Adrenal gland (tissue), 12 donors: ENCODE results near the gene OAT. TPM values are rescaled to one million over a fixed set of nuclear protein-coding genes. Genes with fewer than 3 reads are reported as not detected.

Source experiments
- DNase-seq, 7 donors: peaks; one replicate each; pipeline ENCODE4 v3.0.0-alpha.2; 2019 to 2020
- H3K27ac ChIP-seq, 5 donors: fragments of 200-600 bp; sonication (generic) in 4 of 5; 1 replicate in 3 of 5; 2 replicates in 2 of 5; pipeline versions ENCODE4 v1.5.1 to v1.8.0; 2016 to 2020; ENCODE audit warnings: mild to moderate bottlenecking in 1 of 5
- H3K27me3 ChIP-seq: fragments of 200-600 bp; 2 replicates; pipeline ENCODE4 v1.8.0; 2021
- H3K36me3 ChIP-seq, 2 donors: fragments of 200-600 bp; replicated peaks in 1 of 2; 1 replicate in 1 of 2; 2 replicates in 1 of 2; pipeline versions ENCODE4 v1.5.1 to v1.8.0; 2018 to 2022
- H3K4me1 ChIP-seq, 2 donors: fragments of 200-600 bp; replicated peaks in 1 of 2; 1 replicate in 1 of 2; 2 replicates in 1 of 2; pipeline versions ENCODE4 v1.5.1 to v1.8.0; 2018 to 2021
- H3K4me3 ChIP-seq, 4 donors: fragments of 200-600 bp; sonication (generic) in 3 of 4; one replicate each; pipeline ENCODE4 v1.5.1; 2016 to 2018
- H3K9me3 ChIP-seq, 3 donors: fragments of 200-600 bp; sonication (generic) in 1 of 3; replicated peaks in 1 of 3; 1 replicate in 2 of 3; 2 replicates in 1 of 3; pipeline versions ENCODE4 v1.5.1 to v1.8.0; 2016 to 2021
- CTCF ChIP-seq, 6 experiments: fragments of 450-650 bp in 4 of 6; fragments of 200-600 bp in 2 of 6; sonication (generic) in 1 of 6; IDR thresholded peaks; 1 replicate in 5 of 6; 2 replicates in 1 of 6; pipeline versions ENCODE4 v1.5.1 to v1.8.0; 2016 to 2021; ENCODE audit warnings: antibody characterized with exemption in 6 of 6, mild to moderate bottlenecking in 2 of 6, moderate library complexity in 1 of 6
- POLR2A ChIP-seq, 2 donors: fragments of 450-650 bp; IDR thresholded peaks; one replicate each; pipeline ENCODE4 v1.6.1; 2017; ENCODE audit warnings: antibody characterized with exemption in 2 of 2, mild to moderate bottlenecking in 2 of 2, moderate library complexity in 1 of 2
- WGBS, 4 donors: extraction: QIAGEN DNeasy Blood & Tissue Kit in 2 of 4; methylation state at CpG; one replicate each; pipeline versions ENCODE4 v1.1.5 to v1.1.7; 2013 to 2017; 5-methylcytosine and 5-hydroxymethylcytosine counted together
- intact Hi-C, 2 donors: fragments of 100-400 bp; cut with DNase I; formaldehyde crosslinking; loops; one replicate each; pipeline versions ENCODE4 v1.14.1 to v1.15.0; 2022 to 2023
- polyA plus RNA-seq, 3 donors: library from polyadenylated mRNA; stranded (reverse); fragments of 200-250 nt in 2 of 3; fragments of 350-450 nt in 1 of 3; fragmentation: Illumina TruSeq in 1 of 3; extraction: RNeasy Lipid Tissue Mini Kit (QIAGEN cat#74804) in 1 of 3; gene quantifications; one replicate each; pipeline ENCODE4 v1.2.3, GENCODE V29; 2013 to 2014
- total RNA-seq, 9 donors: library from RNA; depleted of rRNA in 4 of 9; stranded (reverse); fragments of >200 nt in 4 of 9; fragments of 120-200 nt in 1 of 9; fragmentation: NEBNext Ultra II Directional in 1 of 9; extraction: Animal tissue kit (Norgen Biotek cat#: 25700) in 1 of 9; gene quantifications; one replicate each; pipeline versions ENCODE4 v1.1.0 to v1.2.4, GENCODE V29; 2013 to 2023
- donor health status: healthy with polysubstance abuse.
- donor health status: Bipolar disorder and iron deficiency.
- donor health status: DM: yes; HTN: yes; CAD: no.
- donor health status: DM: no; HTN: no; CAD: no.
- donor health status: DM: no; HTN: no; CAD: no.
- donor health status: DM: yes; HTN: yes; CAD: no.

OAT gene
- total and polyA plus RNA-seq, 12 donors, result 39.7 to 244 (median 159) TPM

GRCh38 chr10:124354411-124355382, 64.0 kb downstream of the OAT start:
- Histone ChIP-seq H3K4me1 (peaks cover 0 to 9% of the 10 kb centered on the region in 2 donors), H3K4me3 (peak overlapping the region in 1 of 4 donors; percentile 41), H3K36me3 (no peaks in the 10 kb centered on the region), H3K27ac (peak overlapping the region in 3 of 5 donors; percentile 8 to 71 (median 69)), H3K27me3 (no peaks in the 10 kb centered on the region), H3K9me3 (peaks cover 0 to 4% (median 0%) of the 10 kb centered on the region in 3 donors)
- TF ChIP-seq CTCF (IDR thresholded peaks at IDR 0.05) (no peak), POLR2A (IDR thresholded peaks at IDR 0.05) (no peak)
- peak in 6 of 7 donors; percentile 50 to 70 (median 56) for DNase-seq
- 16 to 29% (median 21%) methylated on average over 28 to 29 of the region's 29 CpGs for WGBS, 4 donors
- intact Hi-C loops, result no loop called here

- DNase-seq, result no peak
- intact Hi-C loops, result no loop called here
- WGBS, 4 donors, result 90 to 95% (median 93%) methylated on average over 5 to 11 of the region's 11 CpGs
Measured at GRCh38 chr10:124353896-124354295, 64.8 kb downstream of the OAT start.

GRCh38 chr10:124353091-124353815, 65.5 kb downstream of the OAT start:
- intact Hi-C loops, result no loop called here
- Histone ChIP-seq H3K27me3 (no peaks in the 10 kb centered on the region), H3K4me3 (no peak overlapping the region), H3K27ac (no peak overlapping the region), H3K4me1 (peaks cover 0 to 9% of the 10 kb centered on the region in 2 donors), H3K9me3 (no peaks in the 10 kb centered on the region), H3K36me3 (no peaks in the 10 kb centered on the region)
- TF ChIP-seq CTCF (IDR thresholded peaks at IDR 0.05), result no peak
- TF ChIP-seq POLR2A (IDR thresholded peaks at IDR 0.05), result no peak
- 83 to 85% (median 84%) methylated on average over 10 to 15 of the region's 15 CpGs for WGBS, 4 donors
- DNase-seq, result no peak

More at GRCh38 chr10:124353896-124354295, 64.8 kb downstream of the OAT start:
- H3K4me1 ChIP-seq, result peaks cover 0 to 9% of the 10 kb centered on the region in 2 donors
- no peaks in the 10 kb centered on the region for H3K36me3 ChIP-seq
- peaks cover 0 to 2% (median 0%) of the 10 kb centered on the region in 3 donors for H3K9me3 ChIP-seq
- no peak overlapping the region for H3K27ac ChIP-seq
- H3K27me3 ChIP-seq, result no peaks in the 10 kb centered on the region
- H3K4me3 ChIP-seq, result no peak overlapping the region
- TF ChIP-seq CTCF (IDR thresholded peaks at IDR 0.05) (no peak), POLR2A (IDR thresholded peaks at IDR 0.05) (no peak)
